BJ (cell line): ENCODE results near the gene ARHGEF11. TPM values are rescaled to one million over a fixed set of nuclear protein-coding genes. Genes with fewer than 3 reads are reported as not detected.

ENCODE experiments used
- CTCF ChIA-PET: fragments of 350-600 bp; formaldehyde crosslinking; extraction: SDS; loops from one replicate; lab custom pipeline; 2021; ENCODE audit warnings: antibody characterized with exemption, inconsistent platforms; lab: Yijun Ruan, JAX
- POLR2A ChIA-PET: fragments of 300-600 bp; sonication (Branson Sonifier 250); formaldehyde crosslinking; extraction: SDS; loops from one replicate; lab custom pipeline; 2021; ENCODE audit warnings: antibody characterized with exemption; lab: Charles Lee
- DNase-seq: peaks from one replicate; pipeline ENCODE4 v3.0.0-alpha.2; 2011; ENCODE audit warnings: low read depth
- H3K27me3 ChIP-seq: 2 replicates; pipeline ENCODE4 v1.6.0; 2011; ENCODE audit warnings: low read length; ENCODE audit not compliant: control insufficient read depth, insufficient read depth
- H3K36me3 ChIP-seq: 2 replicates; pipeline ENCODE4 v1.5.1; 2011; ENCODE audit warnings: low read length; ENCODE audit not compliant: control insufficient read depth, insufficient read depth
- H3K4me3 ChIP-seq: 2 replicates; pipeline ENCODE4 v1.5.1; 2011; ENCODE audit warnings: low read depth, mild to moderate bottlenecking, control low read depth, low read length
- CTCF ChIP-seq: IDR thresholded peaks from 2 replicates; pipeline ENCODE4 v1.5.1; 2011; ENCODE audit warnings: low read depth, mild to moderate bottlenecking, control low read depth, inconsistent platforms, low read length, moderate library complexity; ENCODE audit not compliant: insufficient read depth
- polyA plus RNA-seq: library from polyadenylated mRNA; depleted of rRNA; stranded (reverse); fragments of >200 nt; gene quantifications from 2 replicates; pipeline ENCODE4 v1.2.3, GENCODE V29; 2011

Gene ARHGEF11
- polyA plus RNA-seq, 1 experiment: 19.5 TPM

GRCh38 chr1:156898971-156899664, 146.4 kb downstream of the ARHGEF11 start:
- CTCF ChIA-PET: interaction anchor here (0.9 to 7.4 kb wide), 10 partner anchors 8 to 238 kb away, joined by 3 to 64 read pairs (median 4); no protein-coding TSS in a partner anchor
- no peak overlapping the region for H3K4me3 ChIP-seq
- TF ChIP-seq CTCF: no peak

GRCh38 chr1:156898161-156898566, 147.4 kb downstream of the ARHGEF11 start:
- ChIA-PET CTCF (interaction anchor here (1.1 to 7.4 kb wide), 7 partner anchors 13 to 209 kb away, joined by 3 to 64 read pairs (median 4); no protein-coding TSS in a partner anchor), POLR2A (no interaction called here)
- H3K27me3 ChIP-seq: no peaks in the 10 kb centered on the region
- TF ChIP-seq CTCF: no peak
- no peak overlapping the region for H3K4me3 ChIP-seq
- H3K36me3 ChIP-seq: no peaks in the 10 kb centered on the region; the same call in 1 of the 2 replicates
- DNase-seq: no peak

More at GRCh38 chr1:156898971-156899664, 146.4 kb downstream of the ARHGEF11 start:
- no peak for DNase-seq
- POLR2A ChIA-PET: no interaction called here
- Histone ChIP-seq H3K36me3 (peaks cover 4% of the 10 kb centered on the region; the same call in 1 of the 2 replicates), H3K27me3 (no peaks in the 10 kb centered on the region)

- CTCF ChIA-PET: interaction anchor here (0.7 to 9.4 kb wide), 11 partner anchors 14 to 208 kb away, joined by 3 to 298 read pairs (median 5); partner anchors contain the start of gene LRRC71
- no peak overlapping the region for H3K4me3 ChIP-seq
Observed at GRCh38 chr1:156897078-156897825, 148.3 kb downstream of the ARHGEF11 start.

GRCh38 chr1:156896490-156897033, 149.0 kb downstream of the ARHGEF11 start:
- POLR2A ChIA-PET: no interaction called here
- Histone ChIP-seq H3K4me3 (no peak overlapping the region), H3K27me3 (no peaks in the 10 kb centered on the region), H3K36me3 (no peaks in the 10 kb centered on the region)
- DNase-seq: peak; percentile 70
- TF ChIP-seq CTCF: no peak
- CTCF ChIA-PET: interaction anchor here (0.7 to 9.4 kb wide), 8 partner anchors 15 to 207 kb away, joined by 3 to 298 read pairs (median 6); partner anchors contain the start of gene LRRC71

More at GRCh38 chr1:156897078-156897825, 148.3 kb downstream of the ARHGEF11 start:
- Histone ChIP-seq H3K27me3 (no peaks in the 10 kb centered on the region), H3K36me3 (no peaks in the 10 kb centered on the region; the same call in 1 of the 2 replicates)
- DNase-seq: no peak
- no peak for TF ChIP-seq CTCF
- POLR2A ChIA-PET: no interaction called here
